ENCODE results near the gene LTBP3. TPM values are rescaled to one million over a fixed set of nuclear protein-coding genes. Genes with fewer than 3 reads are reported as not detected.

LTBP3 gene
- total RNA-seq, 4 donors from 2014 or later = 131 to 240 (median 217) TPM

DNA sequence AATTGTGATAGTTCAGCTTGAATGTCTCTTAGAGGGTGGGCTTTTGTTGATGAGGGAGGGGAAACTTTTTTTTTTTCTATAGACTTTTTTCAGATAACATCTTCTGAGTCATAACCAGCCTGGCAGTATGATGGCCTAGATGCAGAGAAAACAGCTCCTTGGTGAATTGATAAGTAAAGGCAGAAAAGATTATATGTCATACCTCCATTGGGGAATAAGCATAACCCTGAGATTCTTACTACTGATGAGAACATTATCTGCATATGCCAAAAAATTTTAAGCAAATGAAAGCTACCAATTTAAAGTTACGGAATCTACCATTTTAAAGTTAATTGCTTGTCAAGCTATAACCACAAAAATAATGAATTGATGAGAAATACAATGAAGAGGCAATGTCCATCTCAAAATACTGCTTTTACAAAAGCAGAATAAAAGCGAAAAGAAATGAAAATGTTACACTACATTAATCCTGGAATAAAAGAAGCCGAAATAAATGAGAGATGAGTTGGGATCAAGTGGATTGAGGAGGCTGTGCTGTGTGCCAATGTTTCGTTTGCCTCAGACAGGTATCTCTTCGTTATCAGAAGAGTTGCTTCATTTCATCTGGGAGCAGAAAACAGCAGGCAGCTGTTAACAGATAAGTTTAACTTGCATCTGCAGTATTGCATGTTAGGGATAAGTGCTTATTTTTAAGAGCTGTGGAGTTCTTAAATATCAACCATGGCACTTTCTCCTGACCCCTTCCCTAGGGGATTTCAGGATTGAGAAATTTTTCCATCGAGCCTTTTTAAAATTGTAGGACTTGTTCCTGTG is 55.4 kb downstream of the LTBP3 start:
- no peaks in the 10 kb centered on the region for H3K9me3 ChIP-seq
- H3K36me3 ChIP-seq = no peaks in the 10 kb centered on the region
- H3K27me3 ChIP-seq = no peaks in the 10 kb centered on the region
- TF ChIP-seq, protein P1, sequence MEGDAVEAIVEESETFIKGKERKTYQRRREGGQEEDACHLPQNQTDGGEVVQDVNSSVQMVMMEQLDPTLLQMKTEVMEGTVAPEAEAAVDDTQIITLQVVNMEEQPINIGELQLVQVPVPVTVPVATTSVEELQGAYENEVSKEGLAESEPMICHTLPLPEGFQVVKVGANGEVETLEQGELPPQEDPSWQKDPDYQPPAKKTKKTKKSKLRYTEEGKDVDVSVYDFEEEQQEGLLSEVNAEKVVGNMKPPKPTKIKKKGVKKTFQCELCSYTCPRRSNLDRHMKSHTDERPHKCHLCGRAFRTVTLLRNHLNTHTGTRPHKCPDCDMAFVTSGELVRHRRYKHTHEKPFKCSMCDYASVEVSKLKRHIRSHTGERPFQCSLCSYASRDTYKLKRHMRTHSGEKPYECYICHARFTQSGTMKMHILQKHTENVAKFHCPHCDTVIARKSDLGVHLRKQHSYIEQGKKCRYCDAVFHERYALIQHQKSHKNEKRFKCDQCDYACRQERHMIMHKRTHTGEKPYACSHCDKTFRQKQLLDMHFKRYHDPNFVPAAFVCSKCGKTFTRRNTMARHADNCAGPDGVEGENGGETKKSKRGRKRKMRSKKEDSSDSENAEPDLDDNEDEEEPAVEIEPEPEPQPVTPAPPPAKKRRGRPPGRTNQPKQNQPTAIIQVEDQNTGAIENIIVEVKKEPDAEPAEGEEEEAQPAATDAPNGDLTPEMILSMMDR (IDR thresholded peaks at IDR 0.05) = no peak
- TF ChIP-seq POLR2A (IDR thresholded peaks at IDR 0.05) = peak in 1 of 2 donors; percentile 29
- peak overlapping the region; percentile 96 to 97 for H3K27ac ChIP-seq
- peak overlapping the region; percentile 85 to 90 for H3K4me3 ChIP-seq
- H3K4me1 ChIP-seq = peaks cover 0 to 9% of the 10 kb centered on the region in 2 donors
- intact Hi-C loops (cut with DNase I; ENCODE audit: low total_unique reads) = no loop called here
- DNase-seq = peak in 1 of 2 donors; percentile 21

DNA sequence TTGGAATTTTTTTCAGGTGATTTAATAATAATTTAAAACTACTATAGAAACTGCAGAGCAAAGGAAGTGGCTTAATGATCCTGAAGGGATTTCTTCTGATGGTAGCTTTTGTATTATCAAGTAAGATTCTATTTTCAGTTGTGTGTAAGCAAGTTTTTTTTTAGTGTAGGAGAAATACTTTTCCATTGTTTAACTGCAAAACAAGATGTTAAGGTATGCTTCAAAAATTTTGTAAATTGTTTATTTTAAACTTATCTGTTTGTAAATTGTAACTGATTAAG is 55.9 kb downstream of the LTBP3 start:
- H3K36me3 ChIP-seq = no peaks in the 10 kb centered on the region
- TF ChIP-seq, protein P1 (IDR thresholded peaks at IDR 0.05) = no peak
- TF ChIP-seq POLR2A (IDR thresholded peaks at IDR 0.05) = no peak
- intact Hi-C loops (cut with DNase I; ENCODE audit: low total_unique reads) = no loop called here
- DNase-seq = no peak
- H3K9me3 ChIP-seq = no peaks in the 10 kb centered on the region
- H3K4me3 ChIP-seq = peak overlapping the region; percentile 85 to 90
- H3K4me1 ChIP-seq = peaks cover 0 to 9% of the 10 kb centered on the region in 2 donors
- peak overlapping the region; percentile 96 to 97 for H3K27ac ChIP-seq
- no peaks in the 10 kb centered on the region for H3K27me3 ChIP-seq

DNA sequence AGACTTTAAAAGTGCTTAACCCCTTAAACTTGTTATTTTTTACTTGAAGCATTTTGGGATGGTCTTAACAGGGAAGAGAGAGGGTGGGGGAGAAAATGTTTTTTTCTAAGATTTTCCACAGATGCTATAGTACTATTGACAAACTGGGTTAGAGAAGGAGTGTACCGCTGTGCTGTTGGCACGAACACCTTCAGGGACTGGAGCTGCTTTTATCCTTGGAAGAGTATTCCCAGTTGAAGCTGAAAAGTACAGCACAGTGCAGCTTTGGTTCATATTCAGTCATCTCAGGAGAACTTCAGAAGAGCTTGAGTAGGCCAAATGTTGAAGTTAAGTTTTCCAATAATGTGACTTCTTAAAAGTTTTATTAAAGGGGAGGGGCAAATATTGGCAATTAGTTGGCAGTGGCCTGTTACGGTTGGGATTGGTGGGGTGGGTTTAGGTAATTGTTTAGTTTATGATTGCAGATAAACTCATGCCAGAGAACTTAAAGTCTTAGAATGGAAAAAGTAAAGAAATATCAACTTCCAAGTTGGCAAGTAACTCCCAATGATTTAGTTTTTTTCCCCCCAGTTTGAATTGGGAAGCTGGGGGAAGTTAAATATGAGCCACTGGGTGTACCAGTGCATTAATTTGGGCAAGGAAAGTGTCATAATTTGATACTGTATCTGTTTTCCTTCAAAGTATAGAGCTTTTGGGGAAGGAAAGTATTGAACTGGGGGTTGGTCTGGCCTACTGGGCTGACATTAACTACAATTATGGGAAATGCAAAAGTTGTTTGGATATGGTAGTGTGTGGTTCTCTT is 56.5 kb downstream of the LTBP3 start:
- peak overlapping the region; percentile 96 to 97 for H3K27ac ChIP-seq
- TF ChIP-seq, protein P1 (IDR thresholded peaks at IDR 0.05) = no peak
- peak; percentile 12 to 32 for TF ChIP-seq POLR2A (IDR thresholded peaks at IDR 0.05)
- peaks cover 0 to 9% of the 10 kb centered on the region in 2 donors for H3K4me1 ChIP-seq
- H3K9me3 ChIP-seq = no peaks in the 10 kb centered on the region
- DNase-seq = no peak
- H3K27me3 ChIP-seq = no peaks in the 10 kb centered on the region
- no peaks in the 10 kb centered on the region for H3K36me3 ChIP-seq
- intact Hi-C loops (cut with DNase I; ENCODE audit: low total_unique reads) = no loop called here
- peak overlapping the region; percentile 85 to 90 for H3K4me3 ChIP-seq

DNA sequence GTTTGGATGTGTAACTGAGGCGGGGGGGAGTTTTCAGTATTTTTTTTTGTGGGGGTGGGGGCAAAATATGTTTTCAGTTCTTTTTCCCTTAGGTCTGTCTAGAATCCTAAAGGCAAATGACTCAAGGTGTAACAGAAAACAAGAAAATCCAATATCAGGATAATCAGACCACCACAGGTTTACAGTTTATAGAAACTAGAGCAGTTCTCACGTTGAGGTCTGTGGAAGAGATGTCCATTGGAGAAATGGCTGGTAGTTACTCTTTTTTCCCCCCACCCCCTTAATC is 57.0 kb downstream of the LTBP3 start:
- Histone ChIP-seq H3K27me3 (no peaks in the 10 kb centered on the region), H3K4me3 (peak overlapping the region; percentile 85 to 90), H3K27ac (peak overlapping the region; percentile 96 to 97), H3K9me3 (no peaks in the 10 kb centered on the region), H3K36me3 (no peaks in the 10 kb centered on the region), H3K4me1 (peaks cover 0 to 6% of the 10 kb centered on the region in 2 donors)
- intact Hi-C loops (cut with DNase I; ENCODE audit: low total_unique reads) = no loop called here
- no peak for DNase-seq
- TF ChIP-seq, protein P1 (IDR thresholded peaks at IDR 0.05) = no peak
- TF ChIP-seq POLR2A (IDR thresholded peaks at IDR 0.05) = no peak
